HG03064 (cell line): Measurements from ENCODE around the gene EIF2D.
A peak's percentile ranks its signal among the peaks of the same experiment; 100 is the strongest.
"Not testable (repeated sequence)": the region's sequence is repeated elsewhere in the genome, so short reads cannot be mapped to it uniquely, and the experiment has no call there.

Experiments
- ATAC-seq: cut with Tn5 transposase; IDR thresholded peaks from one replicate; pipeline ENCODE4 v1.9.1; 2021; ENCODE audit warnings: low read depth; ENCODE audit not compliant: unreplicated experiment

Gene EIF2D

GRCh38 chr1:206589206-206589605, 23.1 kb downstream of the EIF2D start:
- ATAC-seq = no peak

- ATAC-seq = no peak
Observed at GRCh38 chr1:206588492-206588891, 23.8 kb downstream of the EIF2D start.

GRCh38 chr1:206587904-206588303, 24.4 kb downstream of the EIF2D start:
- no peak for ATAC-seq

- ATAC-seq = no peak
Observed at GRCh38 chr1:206586501-206587445, 25.5 kb downstream of the EIF2D start.

GRCh38 chr1:206584683-206585082, 27.6 kb downstream of the EIF2D start:
- no peak for ATAC-seq

- no peak for ATAC-seq
Observed at GRCh38 chr1:206583707-206584648, 28.3 kb downstream of the EIF2D start.

- no peak for ATAC-seq
Observed at GRCh38 chr1:206582971-206583706, 29.1 kb downstream of the EIF2D start.

- ATAC-seq = no peak
Observed at GRCh38 chr1:206582537-206582936, 29.7 kb downstream of the EIF2D start.

- ATAC-seq = no peak
Observed at GRCh38 chr1:206581571-206581981, 30.7 kb downstream of the EIF2D start.

GRCh38 chr1:206581114-206581497, 31.2 kb downstream of the EIF2D start:
- not testable (repeated sequence) for ATAC-seq

- ATAC-seq = no peak
Observed at GRCh38 chr1:206580438-206581113, 31.7 kb downstream of the EIF2D start.

- peak; percentile 63 for ATAC-seq
Observed at GRCh38 chr1:206579747-206580437, 32.4 kb downstream of the EIF2D start.

GRCh38 chr1:206578978-206579374, 33.3 kb downstream of the EIF2D start:
- no peak for ATAC-seq

- ATAC-seq = no peak
Observed at GRCh38 chr1:206578068-206578977, 33.9 kb downstream of the EIF2D start.

GRCh38 chr1:206577626-206578025, 34.6 kb downstream of the EIF2D start:
- ATAC-seq = no peak

GRCh38 chr1:206575894-206576737, 36.1 kb downstream of the EIF2D start:
- ATAC-seq = no peak

- no peak for ATAC-seq
Observed at GRCh38 chr1:206575165-206575893, 36.9 kb downstream of the EIF2D start.
